Superior temporal gyrus (tissue), 1 donor: ENCODE results near the gene CELA3B.
"Not testable (repeated sequence)": the region's sequence is repeated elsewhere in the genome, so short reads cannot be mapped to it uniquely, and the experiment has no call there.

Source experiments
- DNase-seq: peaks from one replicate; pipeline ENCODE4 v3.0.0-alpha.2; 2016; ENCODE audit errors: extremely low spot score

Gene CELA3B

GRCh38 chr1:21944733-21945073 is 32.1 kb upstream of the CELA3B start:
- no peak for DNase-seq

- DNase-seq = no peak
Observed at GRCh38 chr1:21946836-21947587, 29.8 kb upstream of the CELA3B start.

GRCh38 chr1:21950734-21951133 is 26.1 kb upstream of the CELA3B start:
- no peak for DNase-seq

- DNase-seq = no peak
Observed at GRCh38 chr1:21951226-21951870, 25.5 kb upstream of the CELA3B start.

GRCh38 chr1:21952786-21953520 is 23.9 kb upstream of the CELA3B start:
- DNase-seq = no peak

GRCh38 chr1:21955058-21955457 is 21.8 kb upstream of the CELA3B start:
- no peak for DNase-seq

GRCh38 chr1:21955501-21956281 is 21.1 kb upstream of the CELA3B start:
- DNase-seq = no peak

GRCh38 chr1:21956720-21957552 is 19.9 kb upstream of the CELA3B start:
- no peak for DNase-seq

GRCh38 chr1:21961337-21961736 is 15.5 kb upstream of the CELA3B start:
- no peak for DNase-seq

GRCh38 chr1:21961799-21962198 is 15.0 kb upstream of the CELA3B start:
- DNase-seq = no peak

GRCh38 chr1:21963477-21964217 is 13.2 kb upstream of the CELA3B start:
- DNase-seq = peak; percentile 87

GRCh38 chr1:21966247-21967000 is 10.4 kb upstream of the CELA3B start:
- DNase-seq = no peak

GRCh38 chr1:21967216-21967615 is 9.6 kb upstream of the CELA3B start:
- DNase-seq = not testable (repeated sequence)

GRCh38 chr1:21969066-21969465 is 7.8 kb upstream of the CELA3B start:
- not testable (repeated sequence) for DNase-seq

GRCh38 chr1:21970523-21970922 is 6.3 kb upstream of the CELA3B start:
- DNase-seq = not testable (repeated sequence)

GRCh38 chr1:21972973-21973441 is 3.8 kb upstream of the CELA3B start:
- not testable (repeated sequence) for DNase-seq

GRCh38 chr1:21973948-21974347 is 2.9 kb upstream of the CELA3B start:
- not testable (repeated sequence) for DNase-seq

- DNase-seq = not testable (repeated sequence)
Observed at GRCh38 chr1:21974699-21975098, 2.1 kb upstream of the CELA3B start.

GRCh38 chr1:21975296-21975695 is 1.5 kb upstream of the CELA3B start:
- DNase-seq = not testable (repeated sequence)
